Measurements from ENCODE around the gene TMEM132C. TPM values are rescaled to one million over a fixed set of nuclear protein-coding genes. Genes with fewer than 3 reads are reported as not detected.

TMEM132C gene
- total and polyA plus RNA-seq, 4 donors = 0.05 to 0.08 (median 0.05) TPM; not detected in 1

DNA sequence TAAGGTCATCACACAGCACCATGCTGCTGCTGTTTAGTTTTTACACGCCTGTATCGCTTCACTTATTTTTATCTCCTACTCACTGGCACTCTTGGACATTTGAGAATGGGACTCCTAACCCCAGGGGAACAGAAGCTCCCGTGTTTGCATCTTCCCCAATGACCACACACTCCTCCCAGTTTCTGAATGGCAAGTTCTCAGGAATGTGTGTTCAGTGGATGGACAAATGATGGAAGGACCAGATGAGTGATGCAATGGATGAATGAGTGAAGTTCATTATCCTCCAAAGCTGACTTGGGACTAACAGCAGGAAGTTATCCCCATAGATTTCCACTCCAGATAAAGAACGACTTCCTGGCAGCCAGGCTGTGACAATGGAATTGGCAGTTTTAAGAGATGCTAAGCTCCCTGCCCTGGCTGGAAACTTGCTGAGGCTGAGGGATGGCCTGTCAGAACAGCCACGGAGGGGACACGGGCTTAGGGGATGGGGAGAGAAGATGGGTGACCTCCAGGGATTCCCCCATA lies 325.3 kb downstream of the TMEM132C start:
- no peaks in the 10 kb centered on the region for H3K4me1 ChIP-seq (ENCODE audit: control insufficient read depth in 4 of 4, insufficient read depth in 4 of 4, low read length in 3 of 4)
- peaks cover 0 to 2% (median 0%) of the 10 kb centered on the region in 4 donors for H3K9me3 ChIP-seq (ENCODE audit: control insufficient read depth in 4 of 4, low read length in 3 of 4)
- H3K27me3 ChIP-seq (ENCODE audit: control insufficient read depth in 4 of 4, insufficient read depth in 4 of 4, low read length in 3 of 4) = no peaks in the 10 kb centered on the region
- H3K27ac ChIP-seq (ENCODE audit: low read depth in 1 of 2, low read length in 2 of 2) = no peak overlapping the region
- H3K36me3 ChIP-seq (ENCODE audit: control insufficient read depth in 4 of 4, insufficient read depth in 3 of 4, low read depth in 1 of 4, low read length in 3 of 4) = no peaks in the 10 kb centered on the region
- 54% methylated on average over 6 of the region's 6 CpGs for WGBS
- TF ChIP-seq RAD21 (IDR thresholded peaks at IDR 0.05) (no peak), GABPA (IDR thresholded peaks at IDR 0.05 in 1 of 2, conservative IDR thresholded peaks at IDR 0.05 in 1 of 2) (no peak), EGR1 (IDR thresholded peaks at IDR 0.05; ENCODE audit: low read depth in 2 of 2) (no peak), SP1 (IDR thresholded peaks at IDR 0.05) (no peak), HNF4A (conservative IDR thresholded peaks at IDR 0.05) (no peak)
- TF ChIP-seq, protein P1, sequence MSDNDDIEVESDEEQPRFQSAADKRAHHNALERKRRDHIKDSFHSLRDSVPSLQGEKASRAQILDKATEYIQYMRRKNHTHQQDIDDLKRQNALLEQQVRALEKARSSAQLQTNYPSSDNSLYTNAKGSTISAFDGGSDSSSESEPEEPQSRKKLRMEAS (IDR thresholded peaks at IDR 0.05) = no peak
- TF ChIP-seq, protein P2, sequence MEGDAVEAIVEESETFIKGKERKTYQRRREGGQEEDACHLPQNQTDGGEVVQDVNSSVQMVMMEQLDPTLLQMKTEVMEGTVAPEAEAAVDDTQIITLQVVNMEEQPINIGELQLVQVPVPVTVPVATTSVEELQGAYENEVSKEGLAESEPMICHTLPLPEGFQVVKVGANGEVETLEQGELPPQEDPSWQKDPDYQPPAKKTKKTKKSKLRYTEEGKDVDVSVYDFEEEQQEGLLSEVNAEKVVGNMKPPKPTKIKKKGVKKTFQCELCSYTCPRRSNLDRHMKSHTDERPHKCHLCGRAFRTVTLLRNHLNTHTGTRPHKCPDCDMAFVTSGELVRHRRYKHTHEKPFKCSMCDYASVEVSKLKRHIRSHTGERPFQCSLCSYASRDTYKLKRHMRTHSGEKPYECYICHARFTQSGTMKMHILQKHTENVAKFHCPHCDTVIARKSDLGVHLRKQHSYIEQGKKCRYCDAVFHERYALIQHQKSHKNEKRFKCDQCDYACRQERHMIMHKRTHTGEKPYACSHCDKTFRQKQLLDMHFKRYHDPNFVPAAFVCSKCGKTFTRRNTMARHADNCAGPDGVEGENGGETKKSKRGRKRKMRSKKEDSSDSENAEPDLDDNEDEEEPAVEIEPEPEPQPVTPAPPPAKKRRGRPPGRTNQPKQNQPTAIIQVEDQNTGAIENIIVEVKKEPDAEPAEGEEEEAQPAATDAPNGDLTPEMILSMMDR (IDR thresholded peaks at IDR 0.05; ENCODE audit: low read depth, low read length, missing input control) = no peak
- TF ChIP-seq, protein P3, sequence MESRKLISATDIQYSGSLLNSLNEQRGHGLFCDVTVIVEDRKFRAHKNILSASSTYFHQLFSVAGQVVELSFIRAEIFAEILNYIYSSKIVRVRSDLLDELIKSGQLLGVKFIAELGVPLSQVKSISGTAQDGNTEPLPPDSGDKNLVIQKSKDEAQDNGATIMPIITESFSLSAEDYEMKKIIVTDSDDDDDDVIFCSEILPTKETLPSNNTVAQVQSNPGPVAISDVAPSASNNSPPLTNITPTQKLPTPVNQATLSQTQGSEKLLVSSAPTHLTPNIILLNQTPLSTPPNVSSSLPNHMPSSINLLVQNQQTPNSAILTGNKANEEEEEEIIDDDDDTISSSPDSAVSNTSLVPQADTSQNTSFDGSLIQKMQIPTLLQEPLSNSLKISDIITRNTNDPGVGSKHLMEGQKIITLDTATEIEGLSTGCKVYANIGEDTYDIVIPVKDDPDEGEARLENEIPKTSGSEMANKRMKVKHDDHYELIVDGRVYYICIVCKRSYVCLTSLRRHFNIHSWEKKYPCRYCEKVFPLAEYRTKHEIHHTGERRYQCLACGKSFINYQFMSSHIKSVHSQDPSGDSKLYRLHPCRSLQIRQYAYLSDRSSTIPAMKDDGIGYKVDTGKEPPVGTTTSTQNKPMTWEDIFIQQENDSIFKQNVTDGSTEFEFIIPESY (IDR thresholded peaks at IDR 0.05) = no peak
- H3K9ac ChIP-seq (ENCODE audit: low read depth in 1 of 2, low read length in 2 of 2) = no peak overlapping the region
- DNase-seq (ENCODE audit: low spot score) = no peak
- no peak overlapping the region for H3K4me3 ChIP-seq (ENCODE audit: low read depth in 1 of 3, low read length in 3 of 3)

DNA sequence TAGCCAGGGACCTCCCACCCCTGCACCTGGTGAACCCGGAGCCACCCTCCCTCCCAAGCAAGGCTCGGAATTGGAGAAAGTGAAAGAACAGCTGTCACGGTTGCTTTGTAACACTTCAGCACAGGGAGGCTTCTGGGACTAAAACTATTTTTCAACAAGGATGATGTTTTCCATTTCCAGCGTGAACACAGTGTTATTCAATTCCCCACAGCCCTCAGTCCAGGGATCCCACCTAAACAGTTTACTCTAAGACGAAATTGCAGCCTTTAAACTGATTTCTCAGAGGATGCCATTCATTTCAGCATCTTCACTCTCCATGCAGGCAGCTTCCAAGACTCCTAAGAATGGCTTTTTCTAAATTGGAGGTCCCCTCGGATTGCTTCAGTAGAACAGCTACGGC lies 327.6 kb downstream of the TMEM132C start:
- peaks cover 0 to 2% (median 0%) of the 10 kb centered on the region in 4 donors for H3K9me3 ChIP-seq (ENCODE audit: control insufficient read depth in 4 of 4, low read length in 3 of 4)
- H3K4me1 ChIP-seq (ENCODE audit: control insufficient read depth in 4 of 4, insufficient read depth in 4 of 4, low read length in 3 of 4) = no peaks in the 10 kb centered on the region
- DNase-seq (ENCODE audit: low spot score) = no peak
- no peak overlapping the region for H3K27ac ChIP-seq (ENCODE audit: low read depth in 1 of 2, low read length in 2 of 2)
- 58% methylated on average over 7 of the region's 7 CpGs for WGBS
- no peak for TF ChIP-seq FOXA2 (IDR thresholded peaks at IDR 0.05)
- TF ChIP-seq HNF4A (conservative IDR thresholded peaks at IDR 0.05) = no peak
- TF ChIP-seq JUND (IDR thresholded peaks at IDR 0.05) = no peak
- TF ChIP-seq, protein P4, sequence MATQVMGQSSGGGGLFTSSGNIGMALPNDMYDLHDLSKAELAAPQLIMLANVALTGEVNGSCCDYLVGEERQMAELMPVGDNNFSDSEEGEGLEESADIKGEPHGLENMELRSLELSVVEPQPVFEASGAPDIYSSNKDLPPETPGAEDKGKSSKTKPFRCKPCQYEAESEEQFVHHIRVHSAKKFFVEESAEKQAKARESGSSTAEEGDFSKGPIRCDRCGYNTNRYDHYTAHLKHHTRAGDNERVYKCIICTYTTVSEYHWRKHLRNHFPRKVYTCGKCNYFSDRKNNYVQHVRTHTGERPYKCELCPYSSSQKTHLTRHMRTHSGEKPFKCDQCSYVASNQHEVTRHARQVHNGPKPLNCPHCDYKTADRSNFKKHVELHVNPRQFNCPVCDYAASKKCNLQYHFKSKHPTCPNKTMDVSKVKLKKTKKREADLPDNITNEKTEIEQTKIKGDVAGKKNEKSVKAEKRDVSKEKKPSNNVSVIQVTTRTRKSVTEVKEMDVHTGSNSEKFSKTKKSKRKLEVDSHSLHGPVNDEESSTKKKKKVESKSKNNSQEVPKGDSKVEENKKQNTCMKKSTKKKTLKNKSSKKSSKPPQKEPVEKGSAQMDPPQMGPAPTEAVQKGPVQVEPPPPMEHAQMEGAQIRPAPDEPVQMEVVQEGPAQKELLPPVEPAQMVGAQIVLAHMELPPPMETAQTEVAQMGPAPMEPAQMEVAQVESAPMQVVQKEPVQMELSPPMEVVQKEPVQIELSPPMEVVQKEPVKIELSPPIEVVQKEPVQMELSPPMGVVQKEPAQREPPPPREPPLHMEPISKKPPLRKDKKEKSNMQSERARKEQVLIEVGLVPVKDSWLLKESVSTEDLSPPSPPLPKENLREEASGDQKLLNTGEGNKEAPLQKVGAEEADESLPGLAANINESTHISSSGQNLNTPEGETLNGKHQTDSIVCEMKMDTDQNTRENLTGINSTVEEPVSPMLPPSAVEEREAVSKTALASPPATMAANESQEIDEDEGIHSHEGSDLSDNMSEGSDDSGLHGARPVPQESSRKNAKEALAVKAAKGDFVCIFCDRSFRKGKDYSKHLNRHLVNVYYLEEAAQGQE (IDR thresholded peaks at IDR 0.05) = no peak
- TF ChIP-seq RAD21 (IDR thresholded peaks at IDR 0.05) = no peak
- TF ChIP-seq EGR1 (IDR thresholded peaks at IDR 0.05; ENCODE audit: low read depth in 2 of 2) = no peak
- no peak for TF ChIP-seq HNF4G (IDR thresholded peaks at IDR 0.05)
- no peak for TF ChIP-seq SP1 (IDR thresholded peaks at IDR 0.05)
- no peak for TF ChIP-seq FOXA1 (IDR thresholded peaks at IDR 0.05)
- TF ChIP-seq GABPA (IDR thresholded peaks at IDR 0.05 in 1 of 2, conservative IDR thresholded peaks at IDR 0.05 in 1 of 2) = no peak
- no peak for TF ChIP-seq YY1 (IDR thresholded peaks at IDR 0.05)
- TF ChIP-seq, protein P1 (IDR thresholded peaks at IDR 0.05) = no peak
- no peak for TF ChIP-seq NR2F2 (IDR thresholded peaks at IDR 0.05)
- no peak for TF ChIP-seq RXRA (IDR thresholded peaks at IDR 0.05)
- TF ChIP-seq, protein P5, sequence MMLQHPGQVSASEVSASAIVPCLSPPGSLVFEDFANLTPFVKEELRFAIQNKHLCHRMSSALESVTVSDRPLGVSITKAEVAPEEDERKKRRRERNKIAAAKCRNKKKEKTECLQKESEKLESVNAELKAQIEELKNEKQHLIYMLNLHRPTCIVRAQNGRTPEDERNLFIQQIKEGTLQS (IDR thresholded peaks at IDR 0.05) = no peak
- TF ChIP-seq, protein P2 (IDR thresholded peaks at IDR 0.05; ENCODE audit: low read depth, low read length, missing input control) = no peak
- no peak for TF ChIP-seq TAF1 (conservative IDR thresholded peaks at IDR 0.05)
- TF ChIP-seq, protein P3 (IDR thresholded peaks at IDR 0.05) = no peak
- no peak overlapping the region for H3K4me3 ChIP-seq (ENCODE audit: low read depth in 1 of 3, low read length in 3 of 3)
- no peaks in the 10 kb centered on the region for H3K36me3 ChIP-seq (ENCODE audit: control insufficient read depth in 4 of 4, insufficient read depth in 3 of 4, low read depth in 1 of 4, low read length in 3 of 4)
- no peak overlapping the region for H3K9ac ChIP-seq (ENCODE audit: low read depth in 1 of 2, low read length in 2 of 2)
- H3K27me3 ChIP-seq (ENCODE audit: control insufficient read depth in 4 of 4, insufficient read depth in 4 of 4, low read length in 3 of 4) = no peaks in the 10 kb centered on the region

Measured in liver (tissue), 9 donors.